DOHH2 (cell line): ENCODE measurements around the gene AHRR.
"Not testable (repeated sequence)": the region's sequence is repeated elsewhere in the genome, so short reads cannot be mapped to it uniquely, and the experiment has no call there.

Experiments used
- H3F3A ChIP-seq: fragments of 200-600 bp; sonication (generic), shearing (Covaris generic); 2 replicates; pipeline ENCODE4 v1.6.0; 2016; ENCODE audit warnings: antibody characterized with exemption, mild to moderate bottlenecking; ENCODE audit not compliant: control insufficient read depth, insufficient read depth
- H3K27ac ChIP-seq: fragments of 200-600 bp; sonication (generic); 2 replicates; pipeline ENCODE4 v1.5.1; 2014; ENCODE audit warnings: low read depth, mild to moderate bottlenecking, low read length, moderate library complexity
- H3K27me3 ChIP-seq: fragments of 200-600 bp; sonication (generic); 2 replicates; pipeline ENCODE4 v1.6.1; 2014; ENCODE audit warnings: mild to moderate bottlenecking, low read length, mixed read lengths; ENCODE audit not compliant: control insufficient read depth
- H3K36me3 ChIP-seq: fragments of 200-600 bp; sonication (generic); 2 replicates; pipeline ENCODE4 v1.6.1; 2014; ENCODE audit warnings: mild to moderate bottlenecking, low read length, moderate library complexity, mixed read lengths; ENCODE audit not compliant: control insufficient read depth
- H3K4me1 ChIP-seq: fragments of 200-600 bp; sonication (generic); 2 replicates; pipeline ENCODE4 v1.6.1; 2014; ENCODE audit warnings: mild to moderate bottlenecking, low read length, mixed read lengths; ENCODE audit not compliant: control insufficient read depth
- H3K4me2 ChIP-seq: fragments of 200-600 bp; sonication (generic); 2 replicates; pipeline ENCODE4 v1.6.0; 2014; ENCODE audit warnings: mild to moderate bottlenecking, low read length, moderate library complexity
- H3K4me3 ChIP-seq: fragments of 200-600 bp; sonication (generic); 2 replicates; pipeline ENCODE4 v1.5.1; 2014; ENCODE audit warnings: mild to moderate bottlenecking, low read length, mixed read lengths
- H3K79me2 ChIP-seq: fragments of 200-600 bp; sonication (generic); 2 replicates; pipeline ENCODE4 v1.6.1; 2014; ENCODE audit warnings: mild to moderate bottlenecking, low read length, mixed read lengths; ENCODE audit not compliant: control insufficient read depth
- H3K9me2 ChIP-seq: fragments of 200-600 bp; sonication (generic); replicated peaks from 2 replicates; pipeline ENCODE4 v1.6.1; 2014; ENCODE audit warnings: mild to moderate bottlenecking, low read length, mixed read lengths; ENCODE audit not compliant: control insufficient read depth
- H3K9me3 ChIP-seq: fragments of 200-600 bp; sonication (generic); 2 replicates; pipeline ENCODE4 v1.6.1; 2014; ENCODE audit warnings: antibody characterized with exemption, low read length, mixed read lengths; ENCODE audit not compliant: control insufficient read depth, insufficient read depth
- H4K20me1 ChIP-seq: fragments of 200-600 bp; sonication (generic); 2 replicates; pipeline ENCODE4 v1.6.0; 2014; ENCODE audit warnings: low read depth, mild to moderate bottlenecking, antibody characterized with exemption, low read length, moderate library complexity; ENCODE audit not compliant: control insufficient read depth, insufficient read depth
- CTCF ChIP-seq: fragments of 200-600 bp; sonication (generic); IDR thresholded peaks from one replicate; pipeline ENCODE4 v1.5.1; 2014; ENCODE audit warnings: antibody characterized with exemption, mild to moderate bottlenecking, low read depth, low read length; ENCODE audit not compliant: poor library complexity, severe bottlenecking
- EZH2phosphoT487 ChIP-seq: fragments of 200-600 bp; sonication (generic); IDR thresholded peaks from 2 replicates; pipeline ENCODE4 v1.6.1; 2017; ENCODE audit warnings: borderline replicate concordance, mild to moderate bottlenecking, antibody characterized with exemption, low read length, moderate library complexity, mixed read lengths

Gene AHRR

DNA sequence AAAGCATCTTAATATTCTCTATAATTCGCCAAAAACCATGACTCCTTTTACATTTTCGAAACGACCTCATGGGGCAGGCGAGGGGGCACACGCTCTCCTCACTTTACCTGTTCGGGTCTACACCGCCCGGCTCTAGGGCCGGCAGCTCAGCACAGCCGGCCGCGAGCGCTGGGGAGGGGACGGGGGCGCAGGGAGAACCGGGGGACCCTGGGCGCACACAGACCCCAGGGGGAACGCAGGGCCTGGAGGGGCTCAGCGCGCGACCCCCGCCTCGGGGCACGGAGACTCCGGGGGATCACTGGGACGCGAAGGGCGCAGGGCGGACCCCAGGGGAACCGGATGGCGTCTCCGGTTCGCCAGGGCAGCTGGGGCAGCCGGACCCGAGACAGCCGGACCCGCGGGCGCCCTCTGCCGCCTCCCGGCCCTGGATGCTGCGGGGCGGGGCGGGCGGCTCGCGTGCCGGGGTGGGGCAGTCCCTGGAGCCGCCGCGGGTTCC, at the start of gene AHRR:
AHRR (plus strand) TSS at position 485 of the 496 bp plus-strand sequence. CDS start 22,189 bp downstream, outside the sequence.
- Histone ChIP-seq H3F3A (peaks cover 10% of the 10 kb centered on the region; the same call in 1 of the 2 replicates), H3K4me3 (peak within 1 kb of the TSS; percentile 71), H3K27ac (no peak within 1 kb of the TSS), H3K79me2 (no peaks in the 10 kb centered on the region), H3K9me3 (no peaks in the 10 kb centered on the region), H4K20me1 (no peaks in the 10 kb centered on the region), H3K4me1 (peaks cover 62% of the 10 kb centered on the region), H3K4me2 (peak within 1 kb of the TSS; percentile 71), H3K9me2 (no peaks in the 10 kb centered on the region), H3K27me3 (no peaks in the 10 kb centered on the region), H3K36me3 (peaks cover 6% of the 10 kb centered on the region)
- TF ChIP-seq EZH2phosphoT487 (no peak), CTCF (peak; percentile 24)

DNA sequence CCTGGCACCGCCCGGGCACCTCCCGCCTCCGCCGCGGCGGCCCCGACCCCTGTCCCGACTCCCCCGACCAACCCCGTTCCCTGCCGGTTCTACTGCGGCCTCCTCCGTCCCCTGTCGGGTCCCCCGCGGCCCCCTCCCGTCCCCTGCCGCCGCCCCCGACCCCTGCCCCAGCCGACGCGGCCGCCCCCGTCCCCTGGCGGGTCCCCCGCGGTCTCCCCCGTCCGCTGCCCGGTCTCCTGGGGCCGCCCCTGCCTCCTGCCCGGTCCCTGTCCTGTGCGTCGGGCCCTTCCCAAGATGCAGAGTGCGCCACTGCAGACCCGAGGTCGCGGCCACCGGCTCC, 49.7 kb upstream of the AHRR start:
- H3F3A ChIP-seq, result peaks cover 18% of the 10 kb centered on the region
- not testable (repeated sequence) for H3K9me3 ChIP-seq, H3K27me3 ChIP-seq, H3K9me2 ChIP-seq, H4K20me1 ChIP-seq
- peak overlapping the region; percentile 90 for H3K4me3 ChIP-seq
- H3K4me1 ChIP-seq, result peaks cover 21% of the 10 kb centered on the region
- peak overlapping the region; percentile 63 for H3K4me2 ChIP-seq
- H3K36me3 ChIP-seq, result peaks cover 33% of the 10 kb centered on the region
- peaks cover 48% of the 10 kb centered on the region for H3K79me2 ChIP-seq
- H3K27ac ChIP-seq, result peak overlapping the region; percentile 18; the same call in 1 of the 2 replicates

GRCh38 chr5:273091-273490, 48.4 kb upstream of the AHRR start:
- peaks cover 21% of the 10 kb centered on the region for H3K4me1 ChIP-seq
- peak overlapping the region; percentile 60 for H3K4me3 ChIP-seq
- not testable (repeated sequence) for H3K27ac ChIP-seq, H3K27me3 ChIP-seq, H3K9me3 ChIP-seq, H3K9me2 ChIP-seq, H4K20me1 ChIP-seq
- peaks cover 56% of the 10 kb centered on the region for H3K79me2 ChIP-seq
- H3K36me3 ChIP-seq, result peaks cover 35% of the 10 kb centered on the region
- peaks cover 18% of the 10 kb centered on the region for H3F3A ChIP-seq
- peak overlapping the region; percentile 64 for H3K4me2 ChIP-seq

DNA sequence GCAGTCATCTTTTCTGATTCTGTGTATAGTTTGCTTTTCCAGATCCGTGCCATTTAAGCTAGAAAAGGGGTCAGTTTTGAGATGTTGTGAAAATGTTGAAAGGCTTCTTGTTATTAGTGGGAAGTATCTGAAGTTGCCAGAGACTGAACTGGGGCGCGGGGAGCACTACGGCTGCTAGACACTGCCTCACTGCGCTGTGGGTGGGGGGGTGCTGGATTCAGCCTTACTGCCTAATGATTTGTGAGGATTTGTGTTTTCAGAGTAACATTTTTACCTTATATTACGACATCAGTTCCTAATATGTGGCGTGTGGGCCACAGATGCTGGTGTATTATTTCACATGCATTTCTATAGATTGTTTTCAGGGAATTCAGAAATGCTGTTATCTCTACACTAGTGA, 48.0 kb upstream of the AHRR start:
- not testable (repeated sequence) for H3K9me2 ChIP-seq, H3K9me3 ChIP-seq, H3K27me3 ChIP-seq, H4K20me1 ChIP-seq, H3K27ac ChIP-seq
- Histone ChIP-seq H3K4me1 (peaks cover 21% of the 10 kb centered on the region), H3K79me2 (peaks cover 60% of the 10 kb centered on the region), H3F3A (peaks cover 17% of the 10 kb centered on the region), H3K4me2 (peak overlapping the region; percentile 64), H3K4me3 (peak overlapping the region; percentile 60), H3K36me3 (peaks cover 38% of the 10 kb centered on the region)

- H3F3A ChIP-seq, H3K9me3 ChIP-seq, H3K9me2 ChIP-seq, H3K4me2 ChIP-seq, H3K27ac ChIP-seq, H3K4me3 ChIP-seq, H4K20me1 ChIP-seq, H3K27me3 ChIP-seq: not testable (repeated sequence)
- peaks cover 45% of the 10 kb centered on the region for H3K36me3 ChIP-seq
- peaks cover 21% of the 10 kb centered on the region for H3K4me1 ChIP-seq
- H3K79me2 ChIP-seq, result peaks cover 69% of the 10 kb centered on the region
These were observed 47.2 kb upstream of the AHRR start for GRCh38 chr5:274346-274745.
